Right lobe of liver (tissue), 6 donors: ENCODE data around the gene C1QTNF9B. TPM values are rescaled to one million over a fixed set of nuclear protein-coding genes. Genes with fewer than 3 reads are reported as not detected.
A peak's percentile ranks its signal among the peaks of the same experiment; 100 is the strongest.
"Not testable (repeated sequence)": the region's sequence is repeated elsewhere in the genome, so short reads cannot be mapped to it uniquely, and the experiment has no call there.

Source experiments
- ATAC-seq, 4 donors: fragments of 200-7000 bp; cut with Tn5 transposase; one replicate each; pipeline ENCODE4 v1.9.1; 2020; ENCODE audit warnings: mild to moderate bottlenecking in 4 of 4, moderate library complexity in 4 of 4
- DNase-seq, 3 donors: peaks; one replicate each; pipeline ENCODE4 v3.0.0-alpha.2; 2020
- H3K27ac ChIP-seq, 3 donors: fragments of 200-600 bp; one replicate each; pipeline ENCODE4 v1.8.0; 2022
- H3K27me3 ChIP-seq, 2 donors: fragments of 200-600 bp; one replicate each; pipeline ENCODE4 v1.8.0; 2022
- H3K36me3 ChIP-seq, 4 donors: fragments of 200-600 bp; sonication (generic) in 1 of 4; one replicate each; pipeline versions ENCODE4 v1.5.1 to v1.8.0; 2017 to 2022; ENCODE audit warnings: control low read depth in 1 of 4
- H3K4me1 ChIP-seq, 4 donors: fragments of 200-600 bp; sonication (generic) in 1 of 4; one replicate each; pipeline versions ENCODE4 v1.5.1 to v1.8.0; 2017 to 2022; ENCODE audit warnings: control low read depth in 1 of 4
- H3K4me3 ChIP-seq, 3 donors: fragments of 200-600 bp; one replicate each; pipeline ENCODE4 v1.8.0; 2022
- H3K9me3 ChIP-seq, 4 donors: fragments of 200-600 bp; sonication (generic) in 1 of 4; one replicate each; pipeline versions ENCODE4 v1.5.1 to v1.8.0; 2017 to 2022; ENCODE audit warnings: control low read depth in 1 of 4
- POLR2A ChIP-seq: fragments of 450-650 bp; IDR thresholded peaks from one replicate; pipeline ENCODE4 v1.6.1; 2017; ENCODE audit warnings: antibody characterized with exemption, mild to moderate bottlenecking
- WGBS: methylation state at CpG from one replicate; pipeline ENCODE4 v1.1.6; 2018; ENCODE audit warnings: low coverage, low lambda C conversion rate; ENCODE audit not compliant: insufficient coverage; ENCODE audit errors: missing lambda C conversion rate; 5-methylcytosine and 5-hydroxymethylcytosine counted together
- intact Hi-C, 2 donors: fragments of 100-400 bp; cut with DNase I; formaldehyde crosslinking; loops; one replicate each; pipeline versions ENCODE4 v1.11.2 to v1.14.1; 2022
- total RNA-seq, 6 experiments: library from RNA; depleted of rRNA in 2 of 6; stranded (reverse); fragments of >200 nt in 2 of 6; fragmentation: NEBNext Ultra II Directional in 3 of 6; extraction: Animal tissue kit (Norgen Biotek cat#: 25700) in 3 of 6; gene quantifications; one replicate each; pipeline versions ENCODE4 v1.1.0 to v1.2.4, GENCODE V29; 2016 to 2023
- TF ChIP-seq, protein P1 (sequence below), 4 donors: fragments of 200-600 bp in 3 of 4; fragments of 450-650 bp in 1 of 4; IDR thresholded peaks; one replicate each; pipeline versions ENCODE4 v1.5.1 to v1.8.0; 2016 to 2022; ENCODE audit warnings: antibody characterized with exemption in 4 of 4, mild to moderate bottlenecking in 2 of 4
- donor health status: DM: no; HTN: yes; CAD: no.
- donor health status: DM: no; HTN: no; CAD: no.
- donor health status: DM: no; HTN: no; CAD: no.
- donor health status: DM: no; HTN: yes; CAD: no.
- donor health status: DM: no; HTN: yes; CAD: no.

The C1QTNF9B gene
- total RNA-seq, 6 experiments from 2014 or later: 0.18 to 0.42 (median 0.22) TPM; not detected in 3

GRCh38 chr13:23901365-23901764, 4.1 kb upstream of the C1QTNF9B start:
- TF ChIP-seq POLR2A: no peak
- TF ChIP-seq, protein P1, sequence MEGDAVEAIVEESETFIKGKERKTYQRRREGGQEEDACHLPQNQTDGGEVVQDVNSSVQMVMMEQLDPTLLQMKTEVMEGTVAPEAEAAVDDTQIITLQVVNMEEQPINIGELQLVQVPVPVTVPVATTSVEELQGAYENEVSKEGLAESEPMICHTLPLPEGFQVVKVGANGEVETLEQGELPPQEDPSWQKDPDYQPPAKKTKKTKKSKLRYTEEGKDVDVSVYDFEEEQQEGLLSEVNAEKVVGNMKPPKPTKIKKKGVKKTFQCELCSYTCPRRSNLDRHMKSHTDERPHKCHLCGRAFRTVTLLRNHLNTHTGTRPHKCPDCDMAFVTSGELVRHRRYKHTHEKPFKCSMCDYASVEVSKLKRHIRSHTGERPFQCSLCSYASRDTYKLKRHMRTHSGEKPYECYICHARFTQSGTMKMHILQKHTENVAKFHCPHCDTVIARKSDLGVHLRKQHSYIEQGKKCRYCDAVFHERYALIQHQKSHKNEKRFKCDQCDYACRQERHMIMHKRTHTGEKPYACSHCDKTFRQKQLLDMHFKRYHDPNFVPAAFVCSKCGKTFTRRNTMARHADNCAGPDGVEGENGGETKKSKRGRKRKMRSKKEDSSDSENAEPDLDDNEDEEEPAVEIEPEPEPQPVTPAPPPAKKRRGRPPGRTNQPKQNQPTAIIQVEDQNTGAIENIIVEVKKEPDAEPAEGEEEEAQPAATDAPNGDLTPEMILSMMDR (IDR thresholded peaks at IDR 0.05): no peak
- 60% methylated on average over 3 of the region's 4 CpGs for WGBS
- no peaks in the 10 kb centered on the region for H3K36me3 ChIP-seq
- DNase-seq (no peak), ATAC-seq (no peak)
- peaks cover 0 to 4% of the 10 kb centered on the region in 2 donors for H3K27me3 ChIP-seq
- H3K27ac ChIP-seq: no peak overlapping the region
- H3K4me3 ChIP-seq: no peak overlapping the region
- H3K9me3 ChIP-seq: no peaks in the 10 kb centered on the region
- H3K4me1 ChIP-seq: peaks cover 0 to 7% (median 0%) of the 10 kb centered on the region in 4 donors
- intact Hi-C loops: no loop called here

- WGBS: 25% methylated on average over 4 of the region's 4 CpGs
- ATAC-seq (peak in 2 of 4 donors; percentile 72 to 78), DNase-seq (no peak)
- TF ChIP-seq, protein P1 (IDR thresholded peaks at IDR 0.05): peak; percentile 25 to 59 (median 40)
- no peak for TF ChIP-seq POLR2A
- H3K4me1 ChIP-seq: peaks cover 0 to 7% (median 0%) of the 10 kb centered on the region in 4 donors
- H3K27me3 ChIP-seq: peaks cover 0 to 4% of the 10 kb centered on the region in 2 donors
- H3K27ac ChIP-seq: no peak overlapping the region
- H3K4me3 ChIP-seq: no peak overlapping the region
- intact Hi-C loops: no loop called here
- no peaks in the 10 kb centered on the region for H3K9me3 ChIP-seq
- H3K36me3 ChIP-seq: no peaks in the 10 kb centered on the region
These were observed 2.3 kb upstream of the C1QTNF9B start for GRCh38 chr13:23899555-23899954.

DNA sequence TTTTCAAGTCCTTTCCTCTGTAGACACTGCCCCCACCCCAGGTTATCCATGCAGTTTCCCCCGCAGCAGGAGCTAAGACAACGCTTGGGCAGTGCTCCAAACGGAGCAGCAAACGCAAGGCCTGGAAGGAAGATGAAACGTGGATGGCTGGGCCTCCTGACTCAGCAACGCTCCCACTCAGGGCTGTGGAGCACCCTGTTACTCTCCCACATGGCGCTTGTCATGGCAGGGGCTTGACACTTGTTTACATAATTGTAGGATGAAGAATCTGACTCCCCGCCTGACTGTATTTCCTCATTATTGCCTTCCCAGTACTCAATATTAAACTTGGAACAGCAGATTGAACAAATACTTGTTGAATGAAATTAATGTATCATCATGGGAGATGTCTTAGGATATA, 799 bp upstream of the C1QTNF9B start:
- H3K27me3 ChIP-seq: peaks cover 0 to 4% of the 10 kb centered on the region in 2 donors
- TF ChIP-seq POLR2A: no peak
- TF ChIP-seq, protein P1 (IDR thresholded peaks at IDR 0.05): no peak
- H3K4me1 ChIP-seq: peaks cover 0 to under 1% (median 0%) of the 10 kb centered on the region in 4 donors
- DNase-seq (no peak), ATAC-seq (no peak)
- no peak overlapping the region for H3K27ac ChIP-seq
- H3K36me3 ChIP-seq: no peaks in the 10 kb centered on the region
- H3K4me3 ChIP-seq: no peak overlapping the region
- intact Hi-C loops: no loop called here
- 63% methylated on average over 1 of the region's 8 CpGs for WGBS
- H3K9me3 ChIP-seq: no peaks in the 10 kb centered on the region

DNA sequence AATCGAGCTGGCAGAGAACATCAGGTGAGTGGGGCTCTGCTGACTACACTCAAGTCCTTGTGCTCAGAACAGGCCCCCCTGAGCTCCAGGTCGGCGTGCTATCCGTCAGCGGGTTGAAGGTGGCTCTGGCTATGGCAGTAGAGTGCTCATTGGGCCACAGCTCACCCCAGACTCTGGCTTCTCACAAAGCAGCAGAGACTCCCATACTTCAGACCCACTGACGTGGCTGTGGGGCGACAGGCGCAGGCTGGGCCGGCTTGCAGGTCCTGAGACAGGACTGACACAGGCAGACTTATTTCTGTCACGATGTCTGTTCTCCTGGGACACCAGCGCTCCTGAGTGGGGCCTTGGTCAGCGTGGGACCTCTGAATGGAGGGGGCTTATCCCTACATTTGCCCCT, 2.6 kb downstream of the C1QTNF9B start:
- H3K9me3 ChIP-seq, DNase-seq, H3K36me3 ChIP-seq, ATAC-seq, H3K27ac ChIP-seq, H3K4me1 ChIP-seq, H3K27me3 ChIP-seq, intact Hi-C loops, H3K4me3 ChIP-seq: not testable (repeated sequence)
- 33% methylated on average over 1 of the region's 12 CpGs for WGBS

DNA sequence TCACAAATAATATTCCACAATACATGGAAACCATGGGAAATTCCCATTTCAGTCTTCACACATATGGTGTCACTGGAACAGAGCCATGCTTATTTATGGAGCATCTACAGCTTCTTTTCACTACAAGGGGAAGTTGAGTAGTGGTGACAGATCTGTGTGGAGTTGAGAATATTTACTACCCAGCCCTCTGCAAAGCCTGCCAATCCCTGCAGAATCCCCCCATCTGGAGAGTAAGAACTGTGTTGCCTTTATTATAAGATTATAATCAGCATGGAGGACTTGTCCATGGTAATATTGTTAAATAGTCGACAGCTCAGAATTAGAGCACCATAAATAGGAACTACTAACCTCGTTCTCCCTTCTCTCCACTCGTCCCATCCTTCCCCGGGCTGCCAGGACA, 3.5 kb downstream of the C1QTNF9B start:
- H3K27me3 ChIP-seq, DNase-seq, H3K27ac ChIP-seq, H3K9me3 ChIP-seq, H3K36me3 ChIP-seq, intact Hi-C loops, H3K4me3 ChIP-seq, H3K4me1 ChIP-seq, ATAC-seq: not testable (repeated sequence)
- no CpG with 5 or more reads among the region's 4 CpGs for WGBS
